Endothelial cell (in vitro differentiated cells): ENCODE data around the gene CPLANE2. TPM values are rescaled to one million over a fixed set of nuclear protein-coding genes. Genes with fewer than 3 reads are reported as not detected.

Source experiments
- DNase-seq: peaks from one replicate; pipeline ENCODE4 v3.0.0; 2021; ENCODE audit warnings: low spot score
- H3K27ac Mint-ChIP-seq: one replicate; pipeline ENCODE4 v1.8.0; 2021; ENCODE audit warnings: mixed read lengths, inconsistent platforms; ENCODE audit not compliant: unreplicated experiment
- H3K27me3 Mint-ChIP-seq: one replicate; pipeline ENCODE4 v1.8.0; 2021; ENCODE audit warnings: mild to moderate bottlenecking, moderate library complexity, mixed read lengths, inconsistent platforms; ENCODE audit not compliant: unreplicated experiment
- H3K36me3 Mint-ChIP-seq: one replicate; pipeline ENCODE4 v1.8.0; 2021; ENCODE audit warnings: mild to moderate bottlenecking, low read depth, mixed read lengths, inconsistent platforms; ENCODE audit not compliant: unreplicated experiment
- H3K4me1 Mint-ChIP-seq: one replicate; pipeline ENCODE4 v1.8.0; 2021; ENCODE audit warnings: mild to moderate bottlenecking, mixed read lengths, inconsistent platforms; ENCODE audit not compliant: unreplicated experiment
- H3K4me3 Mint-ChIP-seq: one replicate; pipeline ENCODE4 v1.8.0; 2021; ENCODE audit warnings: mild to moderate bottlenecking, mixed read lengths, inconsistent platforms; ENCODE audit not compliant: unreplicated experiment
- H3K9me3 Mint-ChIP-seq: one replicate; pipeline ENCODE4 v1.8.0; 2021; ENCODE audit warnings: mixed read lengths, inconsistent platforms; ENCODE audit not compliant: unreplicated experiment
- total RNA-seq: library from RNA; stranded (reverse); fragmentation: NEBNext Ultra II Directional; extraction: Animal tissue kit (Norgen Biotek cat#: 25700); gene quantifications from one replicate; pipeline ENCODE4 v1.2.1, GENCODE V29; 2021; ENCODE audit not compliant: unreplicated experiment
- TF ChIP-seq, protein P1 (sequence below): fragments of 200-600 bp; sonication (generic); IDR thresholded peaks from one replicate; pipeline ENCODE4 v1.5.0; 2021; ENCODE audit warnings: antibody characterized with exemption; ENCODE audit not compliant: unreplicated experiment

Gene CPLANE2
- total RNA-seq, 1 donor from 2014 or later = 3.6 TPM

DNA sequence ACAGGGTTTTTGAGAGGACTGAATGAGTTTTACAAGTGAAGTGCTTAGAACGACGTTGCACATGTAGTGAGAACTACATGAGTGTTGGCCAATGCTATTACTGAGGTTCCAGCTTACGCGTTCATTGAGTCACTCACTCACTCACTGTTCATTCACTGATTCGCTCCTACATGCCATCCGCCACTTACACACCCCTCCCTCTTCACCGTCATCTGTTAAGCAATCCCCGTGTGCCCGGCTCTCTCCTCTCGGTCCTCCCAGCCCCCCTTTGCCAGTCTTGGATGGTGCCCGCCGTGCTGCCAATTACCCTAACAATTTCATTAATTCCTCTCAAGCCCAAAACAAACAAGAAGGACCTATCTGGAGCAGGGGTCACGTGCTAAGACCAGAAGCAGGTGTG lies 53.8 kb downstream of the CPLANE2 start:
- peak overlapping the region; percentile 70 for H3K27ac Mint-ChIP-seq
- H3K9me3 Mint-ChIP-seq = no peaks in the 10 kb centered on the region
- H3K36me3 Mint-ChIP-seq = no peaks in the 10 kb centered on the region
- no peak for DNase-seq
- peaks cover 26% of the 10 kb centered on the region for H3K4me1 Mint-ChIP-seq
- H3K4me3 Mint-ChIP-seq = no peak overlapping the region
- peaks cover 11% of the 10 kb centered on the region for H3K27me3 Mint-ChIP-seq
- TF ChIP-seq, protein P1, sequence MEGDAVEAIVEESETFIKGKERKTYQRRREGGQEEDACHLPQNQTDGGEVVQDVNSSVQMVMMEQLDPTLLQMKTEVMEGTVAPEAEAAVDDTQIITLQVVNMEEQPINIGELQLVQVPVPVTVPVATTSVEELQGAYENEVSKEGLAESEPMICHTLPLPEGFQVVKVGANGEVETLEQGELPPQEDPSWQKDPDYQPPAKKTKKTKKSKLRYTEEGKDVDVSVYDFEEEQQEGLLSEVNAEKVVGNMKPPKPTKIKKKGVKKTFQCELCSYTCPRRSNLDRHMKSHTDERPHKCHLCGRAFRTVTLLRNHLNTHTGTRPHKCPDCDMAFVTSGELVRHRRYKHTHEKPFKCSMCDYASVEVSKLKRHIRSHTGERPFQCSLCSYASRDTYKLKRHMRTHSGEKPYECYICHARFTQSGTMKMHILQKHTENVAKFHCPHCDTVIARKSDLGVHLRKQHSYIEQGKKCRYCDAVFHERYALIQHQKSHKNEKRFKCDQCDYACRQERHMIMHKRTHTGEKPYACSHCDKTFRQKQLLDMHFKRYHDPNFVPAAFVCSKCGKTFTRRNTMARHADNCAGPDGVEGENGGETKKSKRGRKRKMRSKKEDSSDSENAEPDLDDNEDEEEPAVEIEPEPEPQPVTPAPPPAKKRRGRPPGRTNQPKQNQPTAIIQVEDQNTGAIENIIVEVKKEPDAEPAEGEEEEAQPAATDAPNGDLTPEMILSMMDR = no peak

DNA sequence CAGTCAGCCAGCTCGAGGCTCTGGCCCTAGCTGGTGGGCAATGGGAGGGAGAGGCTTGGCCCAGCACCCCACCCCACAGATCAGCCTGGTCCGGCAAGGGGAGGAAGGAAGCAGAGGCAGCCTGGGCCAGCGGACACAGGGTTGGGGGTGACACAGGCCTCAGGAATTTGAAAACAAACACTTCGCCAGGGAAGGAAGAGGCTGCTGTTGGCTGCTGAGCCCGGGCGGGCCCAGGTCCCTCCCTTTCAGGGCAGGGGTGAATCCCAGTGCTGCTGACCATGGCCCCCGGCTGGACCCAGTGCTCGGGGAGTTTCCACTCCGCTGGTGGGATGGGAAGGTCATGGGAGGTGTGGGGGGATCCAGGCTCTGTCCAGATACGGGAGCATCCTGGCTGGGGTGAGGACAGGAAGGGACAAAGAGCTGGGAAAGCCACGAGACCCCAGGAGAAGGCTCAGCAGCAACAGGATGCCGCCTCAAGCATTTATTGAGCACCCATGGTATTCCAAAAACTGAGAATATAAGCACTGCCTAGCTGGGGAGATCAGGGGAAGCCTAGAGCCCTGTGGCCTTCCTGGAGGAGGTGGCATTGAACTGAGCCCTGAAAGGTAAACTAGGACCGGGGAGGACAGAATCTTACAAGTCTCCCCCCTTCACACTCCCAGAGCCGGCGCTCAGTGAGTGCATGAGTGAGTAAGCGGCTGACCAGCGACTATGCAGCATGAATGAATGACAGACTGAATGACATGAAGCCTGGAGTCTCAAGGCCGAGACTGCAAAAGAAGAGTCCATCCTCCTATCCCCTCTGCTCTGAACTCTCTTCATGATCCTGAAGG lies 54.9 kb downstream of the CPLANE2 start:
- TF ChIP-seq, protein P1 = no peak
- H3K27ac Mint-ChIP-seq = peak overlapping the region; percentile 99
- H3K4me1 Mint-ChIP-seq = peaks cover 26% of the 10 kb centered on the region
- H3K9me3 Mint-ChIP-seq = no peaks in the 10 kb centered on the region
- no peaks in the 10 kb centered on the region for H3K36me3 Mint-ChIP-seq
- DNase-seq = peak; percentile 79
- peak overlapping the region; percentile 47 for H3K4me3 Mint-ChIP-seq
- H3K27me3 Mint-ChIP-seq = peaks cover 13% of the 10 kb centered on the region

Other genes with a start within 250 kb of the CPLANE2 start
- 0.10 TPM for gene SRARP, start 232.9 kb downstream of the CPLANE2 start, total RNA-seq
- gene HSPB7, start 219.1 kb downstream of the CPLANE2 start, total RNA-seq = not detected
- not detected for gene CLCNKA, start 215.1 kb downstream of the CPLANE2 start, total RNA-seq
- gene CLCNKB, start 193.4 kb downstream of the CPLANE2 start, total RNA-seq = 0.59 TPM
- gene FAM131C, start 163.5 kb downstream of the CPLANE2 start, total RNA-seq = 0.56 TPM
- 109 TPM for gene EPHA2, start 81.1 kb downstream of the CPLANE2 start, total RNA-seq
- gene ARHGEF19, start 24.5 kb downstream of the CPLANE2 start, total RNA-seq = 14.0 TPM
- gene FBXO42, start 115.3 kb upstream of the CPLANE2 start, total RNA-seq = 17.2 TPM
- gene SZRD1, start 130.1 kb upstream of the CPLANE2 start, total RNA-seq = 127 TPM
- gene SPATA21, start 200.2 kb upstream of the CPLANE2 start, total RNA-seq = not detected
- 192 TPM for gene NECAP2, start 203.5 kb upstream of the CPLANE2 start, total RNA-seq